OCI-LY7 (cell line): ENCODE results near the gene PCED1B. TPM values are rescaled to one million over a fixed set of nuclear protein-coding genes. Genes with fewer than 3 reads are reported as not detected.

Source experiments
- BruUV-seq: library from RNA; stranded (reverse); fragments of 400-500 nt; replicated peaks from 2 replicates; lab custom pipeline; 2021; lab: Mats Ljungman, UMichigan
- CTCF ChIA-PET: fragments of 300-600 bp; sonication (Branson Sonifier 250); formaldehyde crosslinking; loops from one replicate; lab custom pipeline; 2022; ENCODE audit warnings: antibody characterized with exemption; ENCODE audit not compliant: unreplicated experiment; lab: Charles Lee
- POLR2A ChIA-PET: fragments of 300-600 bp; sonication (Branson Sonifier 250); formaldehyde crosslinking; loops from one replicate; lab custom pipeline; 2022; ENCODE audit warnings: antibody characterized with exemption; lab: Charles Lee
- DNase-seq: peaks from one replicate; pipeline ENCODE4 v3.0.0-alpha.2; 2015; ENCODE audit warnings: low spot score
- H2AFZ ChIP-seq: fragments of 200-600 bp; sonication (generic), shearing (Covaris generic); 2 replicates; pipeline ENCODE4 v1.6.1; 2014; ENCODE audit warnings: mild to moderate bottlenecking, antibody characterized with exemption, low read length, moderate library complexity
- H3K27ac ChIP-seq: fragments of 200-600 bp; sonication (generic); 2 replicates; pipeline ENCODE4 v1.5.1; 2014; ENCODE audit warnings: mixed run types, low read depth, mild to moderate bottlenecking, moderate library complexity, low read length, inconsistent platforms; ENCODE audit not compliant: poor library complexity, severe bottlenecking
- H3K36me3 ChIP-seq: fragments of 200-600 bp; sonication (generic); 2 replicates; pipeline ENCODE4 v1.6.1; 2014; ENCODE audit warnings: mild to moderate bottlenecking, antibody characterized with exemption, low read length, moderate library complexity, mixed read lengths; ENCODE audit not compliant: insufficient read depth
- H3K4me1 ChIP-seq: fragments of 200-600 bp; sonication (generic); 2 replicates; pipeline ENCODE4 v1.5.1; 2014; ENCODE audit warnings: mild to moderate bottlenecking, low read length; ENCODE audit not compliant: insufficient read depth, poor library complexity, severe bottlenecking
- H3K4me2 ChIP-seq: fragments of 200-600 bp; sonication (generic); 2 replicates; pipeline ENCODE4 v1.6.1; 2014; ENCODE audit warnings: mild to moderate bottlenecking, low read length
- H3K4me3 ChIP-seq: fragments of 200-600 bp; sonication (generic); 2 replicates; pipeline ENCODE4 v1.5.1; 2014; ENCODE audit warnings: mild to moderate bottlenecking, low read depth, low read length; ENCODE audit not compliant: poor library complexity, severe bottlenecking
- H3K79me2 ChIP-seq: fragments of 200-600 bp; sonication (generic); 2 replicates; pipeline ENCODE4 v1.6.1; 2016; ENCODE audit warnings: low read depth, mild to moderate bottlenecking, low read length, moderate library complexity, mixed read lengths; ENCODE audit not compliant: insufficient read depth
- H3K9me2 ChIP-seq: fragments of 200-600 bp; sonication (generic); 2 replicates; pipeline ENCODE4 v1.6.1; 2016; ENCODE audit warnings: mild to moderate bottlenecking, low read length, mixed read lengths; ENCODE audit not compliant: insufficient read depth
- H3K9me3 ChIP-seq: fragments of 200-600 bp; sonication (generic); 2 replicates; pipeline ENCODE4 v1.6.1; 2014; ENCODE audit warnings: mild to moderate bottlenecking, mixed run types, low read length, mixed read lengths
- H4K20me1 ChIP-seq: fragments of 200-600 bp; sonication (generic); 2 replicates; pipeline ENCODE4 v1.6.1; 2014; ENCODE audit warnings: mild to moderate bottlenecking, antibody characterized with exemption, low read length, moderate library complexity, mixed read lengths; ENCODE audit not compliant: insufficient read depth
- EZH2phosphoT487 ChIP-seq: fragments of 200-600 bp; sonication (generic); IDR thresholded peaks from 2 replicates; pipeline ENCODE4 v1.6.1; 2018; ENCODE audit warnings: low read depth, borderline replicate concordance, mild to moderate bottlenecking, mixed run types, antibody characterized with exemption, low read length, moderate library complexity, mixed read lengths
- intact Hi-C: fragments of 100-400 bp; cut with micrococcal nuclease; formaldehyde crosslinking; loops from one replicate; pipeline ENCODE4 v1.10.0; 2022; ENCODE audit not compliant: unreplicated experiment
- total RNA-seq, 2 experiments: library from RNA; depleted of rRNA in 1 of 2; stranded (reverse); fragments of >200 nt in 1 of 2; shearing (Covaris generic) in 1 of 2; gene quantifications; 2 replicates each; pipeline ENCODE4 v1.2.3, GENCODE V29; 2014 to 2022
- TF ChIP-seq, protein P1 (sequence below): fragments of 200-600 bp; sonication (generic); conservative IDR thresholded peaks from 2 replicates; pipeline ENCODE4 v1.5.1; 2014; ENCODE audit warnings: mild to moderate bottlenecking, antibody characterized with exemption, low read length, moderate library complexity, mixed read lengths

The PCED1B gene
- total RNA-seq, 2 experiments from 2014 or later = 8.4 to 24.3 TPM

- H3K4me2 ChIP-seq = no peak overlapping the region
- H3K79me2 ChIP-seq = no peaks in the 10 kb centered on the region
- CTCF ChIA-PET = no interaction called here
Measured at GRCh38 chr12:47251919-47252318, 172.5 kb downstream of the PCED1B start.

DNA sequence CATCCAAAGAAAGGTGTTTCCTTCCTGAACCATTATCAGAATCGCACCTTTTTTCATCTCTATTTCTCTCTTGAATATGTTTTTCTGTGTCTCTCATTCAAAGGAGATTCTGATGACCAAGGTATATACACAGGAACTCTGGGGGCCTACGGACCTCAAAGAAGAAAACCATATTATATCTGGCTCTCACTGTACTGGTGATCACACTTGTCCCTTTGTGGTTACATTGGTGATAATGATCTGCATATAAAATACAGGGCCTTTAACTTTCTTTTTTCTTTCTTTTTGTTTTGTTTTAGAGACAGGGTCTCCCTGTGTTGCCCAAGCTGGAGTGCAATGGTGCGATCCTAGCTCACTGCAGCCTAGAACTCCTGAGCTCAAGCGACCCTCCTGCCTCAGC, 185.5 kb downstream of the PCED1B start:
- POLR2A ChIA-PET = interaction anchor here (1.1 to 1.4 kb wide), 2 partner anchors 20 to 22 kb away, joined by 3 to 4 read pairs; no protein-coding TSS in a partner anchor
- CTCF ChIA-PET = no interaction called here
- no peak overlapping the region for H3K4me3 ChIP-seq
- BruUV-seq = no TSS peak
- no peak for DNase-seq
- intact Hi-C loops = no loop called here
- no peak overlapping the region for H2AFZ ChIP-seq
- peaks cover 22% of the 10 kb centered on the region for H3K4me1 ChIP-seq
- H3K9me2 ChIP-seq = no peaks in the 10 kb centered on the region
- peaks cover 4% of the 10 kb centered on the region; the same call in 1 of the 2 replicates for H3K36me3 ChIP-seq
- H3K4me2 ChIP-seq = no peak overlapping the region
- no peaks in the 10 kb centered on the region for H4K20me1 ChIP-seq
- TF ChIP-seq, protein P1, sequence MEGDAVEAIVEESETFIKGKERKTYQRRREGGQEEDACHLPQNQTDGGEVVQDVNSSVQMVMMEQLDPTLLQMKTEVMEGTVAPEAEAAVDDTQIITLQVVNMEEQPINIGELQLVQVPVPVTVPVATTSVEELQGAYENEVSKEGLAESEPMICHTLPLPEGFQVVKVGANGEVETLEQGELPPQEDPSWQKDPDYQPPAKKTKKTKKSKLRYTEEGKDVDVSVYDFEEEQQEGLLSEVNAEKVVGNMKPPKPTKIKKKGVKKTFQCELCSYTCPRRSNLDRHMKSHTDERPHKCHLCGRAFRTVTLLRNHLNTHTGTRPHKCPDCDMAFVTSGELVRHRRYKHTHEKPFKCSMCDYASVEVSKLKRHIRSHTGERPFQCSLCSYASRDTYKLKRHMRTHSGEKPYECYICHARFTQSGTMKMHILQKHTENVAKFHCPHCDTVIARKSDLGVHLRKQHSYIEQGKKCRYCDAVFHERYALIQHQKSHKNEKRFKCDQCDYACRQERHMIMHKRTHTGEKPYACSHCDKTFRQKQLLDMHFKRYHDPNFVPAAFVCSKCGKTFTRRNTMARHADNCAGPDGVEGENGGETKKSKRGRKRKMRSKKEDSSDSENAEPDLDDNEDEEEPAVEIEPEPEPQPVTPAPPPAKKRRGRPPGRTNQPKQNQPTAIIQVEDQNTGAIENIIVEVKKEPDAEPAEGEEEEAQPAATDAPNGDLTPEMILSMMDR = no peak
- TF ChIP-seq EZH2phosphoT487 = no peak
- no peak overlapping the region for H3K27ac ChIP-seq
- H3K79me2 ChIP-seq = no peaks in the 10 kb centered on the region
- peaks cover 14% of the 10 kb centered on the region; the same call in 1 of the 2 replicates for H3K9me3 ChIP-seq

More at GRCh38 chr12:47251919-47252318, 172.5 kb downstream of the PCED1B start:
- POLR2A ChIA-PET = no interaction called here
- intact Hi-C loops = no loop called here
- Histone ChIP-seq H3K27ac (no peak overlapping the region), H3K36me3 (no peaks in the 10 kb centered on the region; the same call in 1 of the 2 replicates), H3K9me2 (no peaks in the 10 kb centered on the region), H3K9me3 (peaks cover 11% of the 10 kb centered on the region; the same call in 1 of the 2 replicates), H3K4me1 (peaks cover 8% of the 10 kb centered on the region), H3K4me3 (no peak overlapping the region), H4K20me1 (no peaks in the 10 kb centered on the region), H2AFZ (no peak overlapping the region)
- no peak for DNase-seq
- no TSS peak for BruUV-seq
- TF ChIP-seq, protein P1 = no peak
- no peak for TF ChIP-seq EZH2phosphoT487

DNA sequence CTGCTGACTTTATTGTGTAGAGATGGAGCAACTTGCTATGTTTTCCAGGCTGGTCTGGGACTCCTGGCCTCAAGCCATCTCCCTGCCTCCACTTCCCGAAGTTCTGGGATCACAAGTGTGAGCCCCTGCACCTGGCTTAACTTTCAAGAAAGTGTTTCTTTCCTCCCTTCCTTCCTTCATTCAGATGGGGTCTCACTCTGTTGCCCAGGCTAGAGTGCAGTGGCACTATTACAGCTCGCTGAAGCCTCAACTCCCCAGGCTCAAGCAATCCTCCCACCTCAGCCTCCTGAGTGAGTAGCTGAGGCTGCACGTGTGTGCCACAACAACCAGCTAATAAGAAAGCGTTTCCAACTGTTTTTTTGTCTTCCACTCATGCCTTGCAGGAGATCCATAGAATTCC, 186.0 kb downstream of the PCED1B start:
- CTCF ChIA-PET = no interaction called here
- BruUV-seq = no TSS peak
- no peak for DNase-seq
- H2AFZ ChIP-seq = no peak overlapping the region
- POLR2A ChIA-PET = no interaction called here
- no peak overlapping the region for H3K4me2 ChIP-seq
- H3K9me3 ChIP-seq = peaks cover 14% of the 10 kb centered on the region; the same call in 1 of the 2 replicates
- H3K79me2 ChIP-seq = no peaks in the 10 kb centered on the region
- H4K20me1 ChIP-seq = no peaks in the 10 kb centered on the region
- TF ChIP-seq, protein P1 = no peak
- no peak for TF ChIP-seq EZH2phosphoT487
- intact Hi-C loops = no loop called here
- no peak overlapping the region for H3K27ac ChIP-seq
- H3K4me1 ChIP-seq = peaks cover 23% of the 10 kb centered on the region
- H3K4me3 ChIP-seq = no peak overlapping the region
- H3K9me2 ChIP-seq = no peaks in the 10 kb centered on the region
- peaks cover 4% of the 10 kb centered on the region; the same call in 1 of the 2 replicates for H3K36me3 ChIP-seq
